MCF 10A (cell line): ENCODE measurements around the gene ITIH1. TPM values are rescaled to one million over a fixed set of nuclear protein-coding genes. Genes with fewer than 3 reads are reported as not detected.

Source experiments
- BruUV-seq: library from RNA; stranded (reverse); fragments of 400-500 nt; replicated peaks from 2 replicates; lab custom pipeline; 2021; lab: Mats Ljungman, UMichigan
- CTCF ChIA-PET: fragments of 300-600 bp; sonication (Branson Sonifier 250); formaldehyde crosslinking; extraction: SDS; loops from one replicate; lab custom pipeline; 2021; ENCODE audit warnings: antibody characterized with exemption, inconsistent platforms; lab: Yijun Ruan, JAX
- POLR2A ChIA-PET: fragments of 300-600, 350-650 bp; sonication (Branson Sonifier 250); formaldehyde crosslinking; extraction: SDS; loops from one replicate; lab custom pipeline; 2020; ENCODE audit warnings: antibody characterized with exemption, inconsistent platforms; lab: Yijun Ruan, JAX
- DNase-seq: peaks from one replicate; pipeline ENCODE4 v3.0.0-alpha.2; 2018; ENCODE audit not compliant: unreplicated experiment
- H3K27ac Mint-ChIP-seq: one replicate; pipeline ENCODE4 v1.8.0; 2022; ENCODE audit warnings: mild to moderate bottlenecking, low read depth, mixed read lengths; ENCODE audit not compliant: unreplicated experiment
- H3K27me3 Mint-ChIP-seq: one replicate; pipeline ENCODE4 v1.8.0; 2022; ENCODE audit warnings: mixed read lengths; ENCODE audit not compliant: insufficient read depth, unreplicated experiment
- H3K36me3 Mint-ChIP-seq: one replicate; pipeline ENCODE4 v1.8.0; 2022; ENCODE audit warnings: mild to moderate bottlenecking, moderate library complexity, mixed read lengths; ENCODE audit not compliant: insufficient read depth, unreplicated experiment
- H3K4me1 Mint-ChIP-seq: one replicate; pipeline ENCODE4 v1.8.0; 2022; ENCODE audit warnings: mixed read lengths; ENCODE audit not compliant: insufficient read depth, unreplicated experiment
- H3K4me3 Mint-ChIP-seq: one replicate; pipeline ENCODE4 v1.8.0; 2022; ENCODE audit warnings: mild to moderate bottlenecking, moderate library complexity, mixed read lengths; ENCODE audit not compliant: unreplicated experiment
- H3K9me3 Mint-ChIP-seq: one replicate; pipeline ENCODE4 v1.8.0; 2022; ENCODE audit warnings: mixed read lengths; ENCODE audit not compliant: unreplicated experiment
- intact Hi-C: fragments of 100-400 bp; cut with micrococcal nuclease; formaldehyde crosslinking; loops from 2 replicates; pipeline ENCODE4 v1.14.1; 2022
- total RNA-seq: library from RNA; stranded (reverse); gene quantifications from 2 replicates; pipeline ENCODE4 v1.2.3, GENCODE V29; 2022
- TF ChIP-seq, protein P1 (sequence below): fragments of 200-600 bp; IDR thresholded peaks from one replicate; pipeline ENCODE4 v1.8.0; 2022; ENCODE audit warnings: antibody characterized with exemption, mild to moderate bottlenecking; ENCODE audit not compliant: unreplicated experiment

ITIH1 gene
- total RNA-seq, 1 experiment from 2014 or later, result not detected

DNA sequence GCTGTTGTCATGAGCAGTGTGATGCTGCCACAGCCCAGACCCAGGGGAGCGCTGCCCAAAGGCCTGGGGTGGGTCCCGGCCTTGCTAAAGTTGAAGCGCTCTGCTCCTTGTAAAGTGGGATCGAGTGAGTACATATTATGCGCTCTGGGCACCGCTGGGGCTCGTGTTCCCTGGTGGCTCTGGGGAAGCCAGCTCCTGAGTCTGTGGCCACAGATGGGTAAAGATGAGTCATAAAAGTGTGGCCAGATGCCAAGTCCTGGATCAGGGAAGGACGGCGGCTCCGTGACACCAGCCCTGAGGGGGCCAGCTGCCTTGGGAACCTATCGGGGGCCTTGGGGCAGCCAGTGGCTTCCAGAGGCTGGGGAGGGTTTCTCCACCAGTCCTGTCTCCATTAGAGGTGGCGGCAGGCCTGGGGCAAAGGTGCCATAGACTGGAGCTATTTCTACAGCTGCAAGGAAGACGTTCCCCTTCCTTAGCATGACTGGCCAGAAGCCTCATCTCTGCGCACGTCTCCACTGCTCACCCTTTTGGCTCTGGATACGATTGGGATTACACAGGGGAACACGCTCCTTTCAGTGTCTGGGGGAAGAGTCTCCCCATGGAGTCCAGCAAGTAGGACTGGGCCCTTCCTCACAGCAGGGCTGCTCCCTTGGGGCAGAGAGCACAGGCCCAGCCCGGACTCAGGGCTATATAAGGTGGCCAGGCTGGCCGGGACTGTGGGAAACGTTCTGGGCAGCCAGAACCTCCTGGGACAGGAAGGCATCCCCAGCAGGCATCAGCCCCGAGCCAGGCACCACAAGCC, 54.3 kb downstream of the ITIH1 start:
- H3K9me3 Mint-ChIP-seq, result no peaks in the 10 kb centered on the region
- no peak overlapping the region for H3K4me3 Mint-ChIP-seq
- peaks cover 6% of the 10 kb centered on the region for H3K4me1 Mint-ChIP-seq
- H3K36me3 Mint-ChIP-seq, result no peaks in the 10 kb centered on the region
- BruUV-seq, result no TSS peak
- TF ChIP-seq, protein P1, sequence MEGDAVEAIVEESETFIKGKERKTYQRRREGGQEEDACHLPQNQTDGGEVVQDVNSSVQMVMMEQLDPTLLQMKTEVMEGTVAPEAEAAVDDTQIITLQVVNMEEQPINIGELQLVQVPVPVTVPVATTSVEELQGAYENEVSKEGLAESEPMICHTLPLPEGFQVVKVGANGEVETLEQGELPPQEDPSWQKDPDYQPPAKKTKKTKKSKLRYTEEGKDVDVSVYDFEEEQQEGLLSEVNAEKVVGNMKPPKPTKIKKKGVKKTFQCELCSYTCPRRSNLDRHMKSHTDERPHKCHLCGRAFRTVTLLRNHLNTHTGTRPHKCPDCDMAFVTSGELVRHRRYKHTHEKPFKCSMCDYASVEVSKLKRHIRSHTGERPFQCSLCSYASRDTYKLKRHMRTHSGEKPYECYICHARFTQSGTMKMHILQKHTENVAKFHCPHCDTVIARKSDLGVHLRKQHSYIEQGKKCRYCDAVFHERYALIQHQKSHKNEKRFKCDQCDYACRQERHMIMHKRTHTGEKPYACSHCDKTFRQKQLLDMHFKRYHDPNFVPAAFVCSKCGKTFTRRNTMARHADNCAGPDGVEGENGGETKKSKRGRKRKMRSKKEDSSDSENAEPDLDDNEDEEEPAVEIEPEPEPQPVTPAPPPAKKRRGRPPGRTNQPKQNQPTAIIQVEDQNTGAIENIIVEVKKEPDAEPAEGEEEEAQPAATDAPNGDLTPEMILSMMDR, result no peak
- intact Hi-C loops, result loop anchor here (1.0 kb wide), 1 partner anchor 66 kb away; no protein-coding TSS in a partner anchor
- POLR2A ChIA-PET, result interaction anchor here (0.7 to 1.0 kb wide), 3 partner anchors 9 to 861 kb away, joined by 3 to 4 read pairs (median 4); no protein-coding TSS in a partner anchor
- no peaks in the 10 kb centered on the region for H3K27me3 Mint-ChIP-seq
- CTCF ChIA-PET, result interaction anchor here (0.6 to 1.2 kb wide), 2 partner anchors 11 to 78 kb away, joined by 3 to 5 read pairs; no protein-coding TSS in a partner anchor
- H3K27ac Mint-ChIP-seq, result no peak overlapping the region
- DNase-seq, result peak; percentile 93

DNA sequence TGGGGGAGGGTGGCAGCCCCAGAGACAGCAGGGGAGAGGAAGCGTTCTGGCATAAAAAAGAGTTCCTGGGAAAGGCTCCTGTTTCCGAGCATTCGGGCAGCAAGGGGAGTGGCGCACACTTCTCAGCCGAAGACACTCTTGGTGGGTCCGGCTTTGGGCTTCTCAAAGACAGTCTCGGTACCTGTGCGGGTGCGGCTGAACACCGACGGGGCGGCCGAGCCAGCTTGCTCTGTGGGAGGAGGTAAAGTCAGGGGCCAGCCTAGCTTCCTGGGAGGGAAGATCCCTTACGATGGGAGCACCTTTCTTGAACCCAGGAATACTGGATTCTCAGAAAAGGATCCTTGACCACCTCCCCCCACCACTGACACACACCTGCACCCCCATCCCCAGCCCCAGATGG, 55.8 kb downstream of the ITIH1 start:
- POLR2A ChIA-PET, result interaction anchor here (0.6 kb wide), 1 partner anchor 8 kb away, joined by 3 read pairs; no protein-coding TSS in a partner anchor
- TF ChIP-seq, protein P1, result no peak
- DNase-seq, result no peak
- CTCF ChIA-PET, result no interaction called here
- intact Hi-C loops, result no loop called here
- H3K27ac Mint-ChIP-seq, result no peak overlapping the region
- H3K36me3 Mint-ChIP-seq, result no peaks in the 10 kb centered on the region
- H3K4me1 Mint-ChIP-seq, result peaks cover 6% of the 10 kb centered on the region
- no peaks in the 10 kb centered on the region for H3K27me3 Mint-ChIP-seq
- H3K9me3 Mint-ChIP-seq, result no peaks in the 10 kb centered on the region
- no peak overlapping the region for H3K4me3 Mint-ChIP-seq
- BruUV-seq, result no TSS peak

DNA sequence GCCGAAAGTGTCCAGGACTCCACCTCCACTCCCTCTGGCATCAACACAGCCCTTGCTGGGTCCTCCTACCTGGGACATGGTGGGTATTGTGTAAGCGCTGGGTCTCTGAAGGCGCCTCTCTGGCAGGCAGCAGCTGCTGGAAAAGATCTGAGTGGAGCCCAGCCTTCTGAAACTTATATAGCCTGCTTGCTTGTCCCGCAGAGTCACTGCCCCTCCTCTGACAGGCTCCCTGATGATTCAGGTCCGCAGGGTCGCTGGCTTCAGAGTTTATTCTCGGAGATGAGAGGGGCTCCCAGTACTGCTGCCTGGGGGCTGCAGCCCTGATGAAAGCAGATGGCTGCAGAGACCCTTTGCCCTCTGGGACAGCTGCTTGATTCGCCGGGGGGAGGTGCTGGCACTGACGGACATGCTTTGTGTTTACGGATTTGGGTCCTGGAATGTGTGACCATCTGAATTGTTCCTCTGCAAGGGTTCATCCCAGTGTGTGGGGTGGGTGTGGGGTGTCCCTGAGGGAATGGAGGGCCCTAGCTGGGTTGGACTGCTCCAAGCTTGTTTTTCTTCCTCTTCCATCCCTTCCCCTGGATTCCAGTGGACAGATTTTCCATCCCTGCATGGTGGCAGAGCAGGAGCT, 57.6 kb downstream of the ITIH1 start, which contains the start of gene MUSTN1:
Gene MUSTN1 (minus strand): TSS at position 149 of the 631 bp plus-strand sequence. CDS start 71 bp downstream, at position 78.
- TF ChIP-seq, protein P1, result no peak
- Mint-ChIP-seq H3K4me3 (no peak within 1 kb of the TSS), H3K36me3 (no peaks in the 10 kb centered on the region), H3K9me3 (no peaks in the 10 kb centered on the region), H3K27me3 (no peaks in the 10 kb centered on the region), H3K27ac (no peak within 1 kb of the TSS), H3K4me1 (peaks cover 6% of the 10 kb centered on the region)
- intact Hi-C loops, result no loop called here
- no peak for DNase-seq
- no TSS peak for BruUV-seq
- POLR2A ChIA-PET, result interaction anchor here (0.7 kb wide), 1 partner anchor 72 kb away, joined by 3 read pairs; no protein-coding TSS in a partner anchor
- CTCF ChIA-PET, result no interaction called here
